IMR-90 (cell line): ENCODE data around the gene CFAP97D2. TPM values are rescaled to one million over a fixed set of nuclear protein-coding genes. Genes with fewer than 3 reads are reported as not detected.
A peak's percentile ranks its signal among the peaks of the same experiment; 100 is the strongest.

ENCODE experiments used
- ATAC-seq: fragments of 200-7000 bp; cut with Tn5 transposase; 2 replicates; pipeline ENCODE4 v1.9.1; 2020; ENCODE audit warnings: low read depth, mild to moderate bottlenecking, moderate library complexity
- BruUV-seq: library from RNA; stranded (reverse); fragments of 400-500 nt; replicated peaks from 2 replicates; lab custom pipeline; 2021; lab: Mats Ljungman, UMichigan
- CTCF ChIA-PET: fragments of 300-600 bp; formaldehyde crosslinking; extraction: SDS; loops from one replicate; lab custom pipeline; 2021; ENCODE audit warnings: antibody characterized with exemption; lab: Yijun Ruan, JAX
- POLR2A ChIA-PET: fragments of 300-600 bp; sonication (Branson Sonifier 250); formaldehyde crosslinking; loops from one replicate; lab custom pipeline; 2022; ENCODE audit warnings: antibody characterized with exemption; ENCODE audit not compliant: unreplicated experiment; lab: Charles Lee
- DNase-seq: peaks from one replicate; pipeline ENCODE4 v3.0.0; 2013
- H2AFZ ChIP-seq: replicated peaks from 2 replicates; pipeline ENCODE3; 2013; ENCODE audit warnings: low read length, mild to moderate bottlenecking; ENCODE audit not compliant: poor library complexity
- H2AK5ac ChIP-seq: 2 replicates; pipeline ENCODE4 v1.6.1; 2013; ENCODE audit warnings: low read depth, low read length, inconsistent platforms
- H2AK9ac ChIP-seq: replicated peaks from 2 replicates; pipeline ENCODE3; 2013; ENCODE audit warnings: mild to moderate bottlenecking, low read depth, low read length, moderate library complexity; ENCODE audit not compliant: poor library complexity
- H2BK120ac ChIP-seq: 2 replicates; pipeline ENCODE4 v1.6.1; 2013; ENCODE audit warnings: low read depth, low read length, inconsistent platforms
- H2BK15ac ChIP-seq: 3 replicates; pipeline ENCODE4 v1.6.1; 2013; ENCODE audit warnings: low read depth, low read length, inconsistent platforms
- H2BK20ac ChIP-seq: 2 replicates; pipeline ENCODE4 v1.6.1; 2013; ENCODE audit warnings: low read depth, mild to moderate bottlenecking, inconsistent platforms, low read length, moderate library complexity
- H2BK5ac ChIP-seq: 2 replicates; pipeline ENCODE4 v1.6.1; 2013; ENCODE audit warnings: mild to moderate bottlenecking, low read depth, low read length, inconsistent platforms; ENCODE audit not compliant: poor library complexity, severe bottlenecking
- H3K14ac ChIP-seq: replicated peaks from 2 replicates; pipeline ENCODE4 v1.6.1; 2013; ENCODE audit warnings: low read depth, low read length, inconsistent platforms
- H3K18ac ChIP-seq: 2 replicates; pipeline ENCODE4 v1.6.1; 2013; ENCODE audit warnings: low read depth, low read length, control low read depth
- H3K23ac ChIP-seq: 2 replicates; pipeline ENCODE4 v1.6.1; 2013; ENCODE audit warnings: low read depth, low read length, inconsistent platforms
- H3K27ac ChIP-seq: 2 replicates; pipeline ENCODE4 v1.5.1; 2013; ENCODE audit warnings: mild to moderate bottlenecking, control low read depth, low read length; ENCODE audit not compliant: insufficient read depth
- H3K27me3 ChIP-seq: 2 replicates; pipeline ENCODE4 v1.6.1; 2013; ENCODE audit warnings: low read length; ENCODE audit not compliant: control insufficient read depth, insufficient read depth
- H3K36me3 ChIP-seq: 2 replicates; pipeline ENCODE4 v1.6.1; 2013; ENCODE audit warnings: low read length, mixed read lengths; ENCODE audit not compliant: control insufficient read depth, insufficient read depth
- H3K4ac ChIP-seq: 2 replicates; pipeline ENCODE4 v1.6.1; 2013; ENCODE audit warnings: low read depth, low read length, inconsistent platforms
- H3K4me1 ChIP-seq: 2 replicates; pipeline ENCODE4 v1.6.1; 2013; ENCODE audit warnings: low read length, mixed read lengths; ENCODE audit not compliant: control insufficient read depth, insufficient read depth
- H3K4me2 ChIP-seq: 2 replicates; pipeline ENCODE4 v1.6.1; 2013; ENCODE audit warnings: low read depth, mild to moderate bottlenecking, control low read depth, low read length, moderate library complexity
- H3K4me3 ChIP-seq: 2 replicates; pipeline ENCODE4 v1.5.1; 2013; ENCODE audit warnings: low read depth, mild to moderate bottlenecking, control low read depth, low read length, moderate library complexity; ENCODE audit not compliant: insufficient read depth
- H3K56ac ChIP-seq: 2 replicates; pipeline ENCODE4 v1.6.1; 2013; ENCODE audit warnings: low read length, inconsistent platforms; ENCODE audit not compliant: insufficient read depth; ENCODE audit errors: extremely low read depth
- H3K79me1 ChIP-seq, 2 experiments: 2 replicates each; pipeline ENCODE4 v1.6.1; 2013; ENCODE audit warnings: low read length in 2 of 2, inconsistent platforms in 1 of 2, low read depth in 1 of 2
- H3K9ac ChIP-seq: 2 replicates; pipeline ENCODE4 v1.6.1; 2013; ENCODE audit warnings: low read depth, low read length, control low read depth
- H3K9me1 ChIP-seq: 2 replicates; pipeline ENCODE4 v1.6.1; 2013; ENCODE audit warnings: low read length, inconsistent platforms; ENCODE audit not compliant: insufficient read depth
- H3K9me3 ChIP-seq: 2 replicates; pipeline ENCODE4 v1.6.1; 2013; ENCODE audit warnings: low read length; ENCODE audit not compliant: control insufficient read depth, insufficient read depth
- H4K20me1 ChIP-seq: 2 replicates; pipeline ENCODE4 v1.6.1; 2013; ENCODE audit warnings: low read length, inconsistent platforms; ENCODE audit not compliant: insufficient read depth
- H4K5ac ChIP-seq: 2 replicates; pipeline ENCODE4 v1.6.1; 2013; ENCODE audit warnings: mild to moderate bottlenecking, low read depth, low read length, control low read depth
- H4K8ac ChIP-seq, 2 experiments: 2 replicates each; pipeline ENCODE4 v1.6.1; 2013; ENCODE audit warnings: low read depth in 2 of 2, low read length in 2 of 2, control low read depth in 1 of 2, inconsistent platforms in 1 of 2
- H4K91ac ChIP-seq: 2 replicates; pipeline ENCODE4 v1.6.1; 2013; ENCODE audit warnings: low read depth, low read length, inconsistent platforms; ENCODE audit not compliant: insufficient read depth
- FOS ChIP-seq: fragments of 150-350 bp; IDR thresholded peaks from 2 replicates; pipeline ENCODE4 v1.6.1; 2016; ENCODE audit warnings: low read depth, low read length
- MAFK ChIP-seq: IDR thresholded peaks from 2 replicates; pipeline ENCODE4 v1.6.1; 2012; ENCODE audit warnings: low read depth, low read length, improper control_type of control experiment
- NFE2L2 ChIP-seq: fragments of 150-350 bp; IDR thresholded peaks from 2 replicates; pipeline ENCODE4 v1.6.1; 2016; ENCODE audit warnings: low read depth, mild to moderate bottlenecking, low read length
- WGBS, 2 experiments: methylation state at CpG; one replicate each; pipeline versions ENCODE4 v1.1.5 to v1.1.7; 2013; ENCODE audit warnings: missing lambda C conversion rate in 2 of 2; ENCODE audit not compliant: insufficient read length in 1 of 2; ENCODE audit errors: extremely low coverage in 2 of 2; 5-methylcytosine and 5-hydroxymethylcytosine counted together
- dilution Hi-C: fragments of 300-500 bp; cut with HindIII; formaldehyde crosslinking; loops from one replicate; pipeline ENCODE4 v1.14.3; 2018; ENCODE audit warnings: low sequenced_read_pairs; ENCODE audit not compliant: unreplicated experiment
- in situ Hi-C: fragments of 300-500 bp; cut with MboI; formaldehyde crosslinking; loops from 3 replicates; pipeline ENCODE4 v1.14.3; 2019; ENCODE audit warnings: low sequenced_read_pairs, inconsistent platforms, mixed read lengths
- intact Hi-C: fragments of 100-400 bp; cut with micrococcal nuclease; formaldehyde crosslinking; loops from 2 replicates; pipeline ENCODE4 v1.10.0; 2022
- polyA plus RNA-seq, 3 experiments: library from polyadenylated mRNA; depleted of rRNA; stranded (reverse); fragments of >200 nt; gene quantifications; 2 replicates each; pipeline ENCODE4 v1.2.3, GENCODE V29; 2012; ENCODE audit warnings: low replicate concordance in 1 of 3
- total RNA-seq: library from RNA; depleted of rRNA; stranded (reverse); fragments of >200 nt; gene quantifications from 2 replicates; pipeline ENCODE4 v1.2.3, GENCODE V29; 2012

CFAP97D2 gene
- total and polyA plus RNA-seq, 2 of the 4 experiments (the other 2 are of a cell fraction): not detected

DNA sequence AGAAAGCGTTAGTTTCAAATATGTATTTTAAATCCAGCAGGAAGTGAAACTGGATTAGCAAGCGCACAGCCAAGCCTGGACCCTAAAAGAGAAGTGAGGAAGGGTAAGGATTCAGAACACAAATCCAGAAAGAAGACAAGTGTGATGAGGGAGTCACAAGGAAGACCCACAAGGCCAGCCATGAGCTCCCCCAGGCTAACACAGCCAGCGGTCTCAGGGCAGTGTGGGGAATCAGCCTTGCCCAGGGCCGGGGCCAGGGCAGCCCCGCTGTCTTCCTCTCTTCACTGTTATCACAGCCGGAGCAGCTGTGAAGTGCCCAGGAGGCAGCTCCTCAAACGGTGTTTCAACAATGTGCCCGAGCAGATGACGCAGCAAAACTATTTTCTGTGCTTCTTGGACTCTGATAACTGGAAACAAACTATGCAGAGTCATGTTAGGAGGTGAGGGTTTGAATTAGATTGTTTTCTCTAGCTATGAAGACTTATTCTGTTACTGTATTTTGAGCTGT lies 43.5 kb downstream of the CFAP97D2 start:
- peak; percentile 12; the same call in 1 of the 2 replicates for TF ChIP-seq MAFK
- TF ChIP-seq FOS: no peak
- peak; percentile 67; the same call in 1 of the 2 replicates for TF ChIP-seq NFE2L2
- no peak overlapping the region; the same call in 1 of the 2 replicates for H3K23ac ChIP-seq
- no peak overlapping the region; the same call in 1 of the 2 replicates for H3K4me2 ChIP-seq
- H4K8ac ChIP-seq: peak overlapping the region in 1 of 2 experiments; percentile 54; a peak in 2 of 4 replicates
- peak; percentile 48 for DNase-seq
- H2AK9ac ChIP-seq: peak overlapping the region; percentile 67
- in situ Hi-C loops (no loop called here), dilution Hi-C loops (no loop called here), intact Hi-C loops (no loop called here)
- peaks cover 2% of the 10 kb centered on the region; the same call in 1 of the 2 replicates for H3K4me1 ChIP-seq
- H3K14ac ChIP-seq: peak overlapping the region; percentile 86; the same call in 1 of the 2 replicates
- BruUV-seq: no TSS peak
- H3K27me3 ChIP-seq: no peaks in the 10 kb centered on the region
- peak; percentile 22 for ATAC-seq
- peak overlapping the region; percentile 20; the same call in 1 of the 2 replicates for H4K91ac ChIP-seq
- peak overlapping the region; percentile 3; the same call in 1 of the 2 replicates for H3K56ac ChIP-seq
- H3K4ac ChIP-seq: peak overlapping the region; percentile 45
- H2BK20ac ChIP-seq: peak overlapping the region; percentile 51; the same call in 1 of the 2 replicates
- H2BK120ac ChIP-seq: peak overlapping the region; percentile 44
- H2AK5ac ChIP-seq: peak overlapping the region; percentile 43; the same call in 1 of the 2 replicates
- H2AFZ ChIP-seq: peak overlapping the region; percentile 87
- ChIA-PET CTCF (interaction anchor here (0.8 kb wide), 1 partner anchor 16 kb away, joined by 3 read pairs; no protein-coding TSS in a partner anchor), POLR2A (no interaction called here)
- H3K36me3 ChIP-seq: no peaks in the 10 kb centered on the region
- 0 out of 2 replicates have a peak, but pooled peaks cover 2% of the 10 kb centered on the region for H3K9me1 ChIP-seq
- H4K20me1 ChIP-seq: no peaks in the 10 kb centered on the region
- H3K27ac ChIP-seq: no peak overlapping the region
- H3K9ac ChIP-seq: peak overlapping the region; percentile 45; the same call in 1 of the 2 replicates
- 45% methylated on average over 4 of the region's 9 CpGs; no CpG with 5 or more reads in 1 of the 2 experiments for WGBS, 2 experiments
- H4K5ac ChIP-seq: peak overlapping the region; percentile 12; the same call in 1 of the 2 replicates
- no peak overlapping the region for H2BK5ac ChIP-seq
- H3K4me3 ChIP-seq: no peak overlapping the region
- peaks cover 0 to 3% of the 10 kb centered on the region in 2 experiments; a peak in 2 of 4 replicates for H3K79me1 ChIP-seq
- peak overlapping the region; percentile 69; the same call in 1 of the 2 replicates for H3K18ac ChIP-seq
- H2BK15ac ChIP-seq: peak overlapping the region; percentile 25; the same call in 1 of the 3 replicates
- H3K9me3 ChIP-seq: no peaks in the 10 kb centered on the region
